ENCODE results near the gene PRKCB.

GRCh38 chr16:23929237-23929636 lies 93.5 kb downstream of the PRKCB start:
- no peak for TF ChIP-seq CTCF (IDR thresholded peaks at IDR 0.05)
- no peak for TF ChIP-seq POLR2AphosphoS5 (IDR thresholded peaks at IDR 0.05)
